HepG2 (cell line): ENCODE measurements around the gene PPP4C. TPM values are rescaled to one million over a fixed set of nuclear protein-coding genes. Genes with fewer than 3 reads are reported as not detected.

Experiments
- BORCS8-MEF2B ChIP-seq: sonication (generic); formaldehyde crosslinking; IDR thresholded peaks from 2 replicates; pipeline ENCODE4 v1.8.0; 2022; ENCODE audit warnings: mild to moderate bottlenecking, missing genetic modification reagents
- HHEX ChIP-seq: IDR thresholded peaks from 2 replicates; pipeline ENCODE4 v1.6.1; 2016; ENCODE audit warnings: control low read depth
- HINFP ChIP-seq: sonication (generic); formaldehyde crosslinking; IDR thresholded peaks from 2 replicates; pipeline ENCODE4 v1.4.0; 2020; ENCODE audit warnings: low read depth, mild to moderate bottlenecking, missing genetic modification reagents
- KLF12 ChIP-seq: sonication (generic); formaldehyde crosslinking; IDR thresholded peaks from 2 replicates; pipeline ENCODE4 v1.4.0; 2020; ENCODE audit warnings: missing genetic modification reagents, borderline replicate concordance
- LCORL ChIP-seq, 2 experiments: fragments of 450-650 bp in 1 of 2; sonication (generic) in 1 of 2; formaldehyde crosslinking in 1 of 2; IDR thresholded peaks; 2 replicates each; pipeline versions ENCODE4 v1.5.0 to v1.6.1; 2017 to 2020; ENCODE audit warnings: antibody characterized with exemption in 1 of 2, missing genetic modification reagents in 1 of 2
- MBNL3 ChIP-seq: fragments of 250-450 bp; sonication (Bioruptor Pico); conservative IDR thresholded peaks from 2 replicates; pipeline ENCODE4 v1.8.0; 2022; ENCODE audit warnings: mild to moderate bottlenecking, inconsistent platforms
- NFKB2 ChIP-seq: sonication (generic); formaldehyde crosslinking; IDR thresholded peaks from 2 replicates; pipeline ENCODE4 v1.4.0; 2020; ENCODE audit warnings: missing genetic modification reagents, borderline replicate concordance
- NFYC ChIP-seq: IDR thresholded peaks from 2 replicates; pipeline ENCODE4 v1.6.1; 2016; ENCODE audit warnings: missing genetic modification reagents, missing compliant biosample characterization
- NR2F1 ChIP-seq, 2 experiments: fragments of 450-650 bp in 1 of 2; formaldehyde crosslinking in 1 of 2; IDR thresholded peaks; 2 replicates each; pipeline versions ENCODE4 v1.5.0 to v1.6.1; 2016 to 2020; ENCODE audit warnings: mild to moderate bottlenecking in 1 of 2, missing compliant biosample characterization in 1 of 2, missing genetic modification reagents in 1 of 2, moderate library complexity in 1 of 2
- RFX5 ChIP-seq: IDR thresholded peaks from 2 replicates; pipeline ENCODE4 v1.6.1; 2011; ENCODE audit warnings: low read depth, low read length, improper control_type of control experiment
- RXRB ChIP-seq: IDR thresholded peaks from 2 replicates; pipeline ENCODE4 v1.6.1; 2016; ENCODE audit warnings: borderline replicate concordance, missing genetic modification reagents, missing compliant biosample characterization
- SAP130 ChIP-seq: IDR thresholded peaks from 2 replicates; pipeline ENCODE4 v1.6.1; 2016; ENCODE audit warnings: low read depth
- SMAD9 ChIP-seq: sonication (generic); formaldehyde crosslinking; IDR thresholded peaks from 2 replicates; pipeline ENCODE4 v1.5.1; 2020; ENCODE audit warnings: mild to moderate bottlenecking, missing genetic modification reagents
- SMC3 ChIP-seq: IDR thresholded peaks from 2 replicates; pipeline ENCODE4 v1.6.1; 2011; ENCODE audit warnings: low read length, improper control_type of control experiment
- SNAI1 ChIP-seq: sonication (generic); formaldehyde crosslinking; IDR thresholded peaks from 2 replicates; pipeline ENCODE4 v1.5.0; 2020; ENCODE audit warnings: mild to moderate bottlenecking, missing genetic modification reagents, borderline replicate concordance
- SUZ12 ChIP-seq: fragments of 150-350 bp; IDR thresholded peaks from 2 replicates; pipeline ENCODE4 v1.6.1; 2014; ENCODE audit warnings: low read depth, low read length
- TAF1 ChIP-seq: sonication (generic); formaldehyde crosslinking; IDR thresholded peaks from 2 replicates; pipeline ENCODE4 v1.4.0; 2020; ENCODE audit warnings: missing genetic modification reagents
- THYN1 ChIP-seq: sonication (generic); formaldehyde crosslinking; IDR thresholded peaks from 2 replicates; pipeline ENCODE4 v1.8.1; 2023; ENCODE audit warnings: low read depth, mild to moderate bottlenecking, moderate library complexity, missing genetic modification reagents, borderline replicate concordance
- TOPORS ChIP-seq: sonication (generic); formaldehyde crosslinking; IDR thresholded peaks from 2 replicates; pipeline ENCODE4 v1.8.0; 2023; ENCODE audit warnings: mild to moderate bottlenecking, missing genetic modification reagents
- TRIM22 ChIP-seq: fragments of 450-650 bp; IDR thresholded peaks from 2 replicates; pipeline ENCODE4 v1.6.1; 2017
- YEATS2 ChIP-seq: sonication (generic); formaldehyde crosslinking; IDR thresholded peaks from 2 replicates; pipeline ENCODE4 v1.4.0; 2020; ENCODE audit warnings: missing genetic modification reagents, borderline replicate concordance
- ZFP82 ChIP-seq: sonication (generic); formaldehyde crosslinking; IDR thresholded peaks from 2 replicates; pipeline ENCODE4 v1.5.1; 2020; ENCODE audit warnings: mild to moderate bottlenecking, missing genetic modification reagents, borderline replicate concordance
- ZMAT5 ChIP-seq: sonication (generic); formaldehyde crosslinking; IDR thresholded peaks from 2 replicates; pipeline ENCODE4 v1.5.0; 2020; ENCODE audit warnings: mild to moderate bottlenecking, low read depth, missing genetic modification reagents, borderline replicate concordance
- ZNF232 ChIP-seq: sonication (generic); formaldehyde crosslinking; IDR thresholded peaks from 2 replicates; pipeline ENCODE4 v1.4.0; 2020; ENCODE audit warnings: missing genetic modification reagents, borderline replicate concordance
- ZNF296 ChIP-seq: sonication (generic); formaldehyde crosslinking; conservative IDR thresholded peaks from 2 replicates; pipeline ENCODE4 v1.5.0; 2020; ENCODE audit warnings: mild to moderate bottlenecking, missing genetic modification reagents
- ZNF317 ChIP-seq: sonication (generic); formaldehyde crosslinking; IDR thresholded peaks from 2 replicates; pipeline ENCODE4 v1.5.0; 2020; ENCODE audit warnings: mild to moderate bottlenecking, missing genetic modification reagents
- ZNF773 ChIP-seq: sonication (generic); formaldehyde crosslinking; IDR thresholded peaks from 2 replicates; pipeline ENCODE4 v1.4.0; 2020; ENCODE audit warnings: missing genetic modification reagents, borderline replicate concordance
- ZNF841 ChIP-seq: sonication (generic); formaldehyde crosslinking; IDR thresholded peaks from 2 replicates; pipeline ENCODE4 v1.8.1; 2023; ENCODE audit warnings: missing genetic modification reagents, borderline replicate concordance
- ZNF879 ChIP-seq: sonication (generic); formaldehyde crosslinking; IDR thresholded peaks from 2 replicates; pipeline ENCODE4 v1.8.1; 2023; ENCODE audit warnings: missing genetic modification reagents
- polyA plus RNA-seq, 8 experiments: library from polyadenylated mRNA; depleted of rRNA in 3 of 8; stranded (reverse) in 7 of 8; unstranded in 1 of 8; fragments of >200 nt; fragmentation: Illumina TruSeq in 4 of 8; extraction: Trizol in 4 of 8; gene quantifications; 2 replicates each; pipeline versions ENCODE4 v1.2.1 to v1.2.3, GENCODE V29; 2011 to 2016; ENCODE audit warnings: low read depth in 4 of 8, missing spikeins in 1 of 8, mixed read lengths in 1 of 8; ENCODE audit not compliant: insufficient read depth in 1 of 8
- total RNA-seq, 5 experiments: library from RNA; depleted of rRNA; stranded (reverse); fragments of >200 nt; fragmentation: Illumina TruSeq; extraction: Trizol; gene quantifications; 2 replicates each; pipeline ENCODE4 v1.2.3, GENCODE V29; 2016; ENCODE audit warnings: low read depth in 1 of 5
- TF ChIP-seq, protein P1 (sequence below): sonication (generic); formaldehyde crosslinking; IDR thresholded peaks from 2 replicates; pipeline ENCODE4 v1.4.0; 2020; ENCODE audit warnings: missing genetic modification reagents

The PPP4C gene
- total and polyA plus RNA-seq, 2 of the 13 experiments (the other 11 are each of a cell fraction or from before 2014, with no cell fraction given) = 176 to 220 TPM

DNA sequence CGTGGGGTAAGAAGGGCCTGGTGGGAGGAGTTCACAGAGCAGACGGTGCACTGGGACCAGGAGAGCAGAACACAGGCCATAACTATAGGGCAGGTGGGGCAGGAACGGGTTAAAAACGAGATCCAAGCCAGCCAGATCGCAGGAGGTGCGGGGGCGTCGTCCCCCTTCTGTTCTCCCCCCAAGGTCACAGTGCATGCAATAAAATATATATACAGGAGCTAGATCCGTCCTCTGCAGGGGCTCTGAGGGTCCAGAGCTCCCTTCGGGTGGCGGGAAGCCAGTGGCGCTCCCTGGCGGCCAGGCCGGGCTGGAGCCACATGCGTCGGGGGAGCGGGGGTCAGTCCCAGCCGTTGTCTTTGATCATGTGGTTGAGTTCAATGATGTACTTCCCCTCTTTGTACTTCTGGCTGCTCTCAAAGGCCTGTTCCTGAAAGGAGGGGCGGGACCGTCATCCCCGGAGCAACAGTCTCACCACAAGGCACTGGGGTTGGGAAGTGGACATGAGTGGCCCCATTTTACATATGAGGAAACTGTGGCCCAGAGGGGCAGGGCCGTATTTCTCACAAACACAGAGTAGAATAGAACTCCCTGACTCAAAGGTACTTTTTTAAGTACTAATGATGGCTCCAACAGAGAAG is 16.7 kb downstream of the PPP4C start (continued):
- 0 out of 2 replicates have a peak, but pooled peaks have one; percentile 79 for TF ChIP-seq HINFP
- TF ChIP-seq ZNF773 (CRISPR knock-in tag) = no peak
- peak; percentile 89 for TF ChIP-seq SAP130 (CRISPR knock-in tag)
- TF ChIP-seq KLF12 (CRISPR knock-in tag) = peak; percentile 51
- 0 out of 2 replicates have a peak, but pooled peaks have one; percentile 35 for TF ChIP-seq YEATS2
- TF ChIP-seq NR2F1 (CRISPR knock-in tag; IDR thresholded peaks at IDR 0.05) = no peak
- TF ChIP-seq NFKB2 (CRISPR knock-in tag) = peak; percentile 85
- TF ChIP-seq SNAI1 (CRISPR knock-in tag) = no peak
- TF ChIP-seq NFYC (CRISPR knock-in tag) = no peak
- TF ChIP-seq SUZ12 = no peak
- no peak for TF ChIP-seq THYN1 (CRISPR knock-in tag)
- TF ChIP-seq SMC3 = peak; percentile 38
- no peak for TF ChIP-seq ZMAT5 (CRISPR knock-in tag)
- TF ChIP-seq TAF1 (CRISPR knock-in tag) = no peak
- no peak for TF ChIP-seq TRIM22
- TF ChIP-seq MBNL3 (CRISPR knock-in tag) = no peak
- TF ChIP-seq TOPORS = no peak
- peak; percentile 83 for TF ChIP-seq RXRB
- TF ChIP-seq ZNF232 (CRISPR knock-in tag) = no peak; the same call in 1 of the 2 replicates
- TF ChIP-seq, protein P1, sequence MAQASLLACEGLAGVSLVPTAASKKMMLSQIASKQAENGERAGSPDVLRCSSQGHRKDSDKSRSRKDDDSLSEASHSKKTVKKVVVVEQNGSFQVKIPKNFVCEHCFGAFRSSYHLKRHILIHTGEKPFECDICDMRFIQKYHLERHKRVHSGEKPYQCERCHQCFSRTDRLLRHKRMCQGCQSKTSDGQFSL = peak; percentile 79
- TF ChIP-seq ZNF841 (CRISPR knock-in tag) = no peak
- no peak for TF ChIP-seq SMAD9
- peak; percentile 67; the same call in 1 of the 2 replicates for TF ChIP-seq ZNF296
- no peak for TF ChIP-seq ZFP82
- TF ChIP-seq ZNF317 = peak; percentile 86
- no peak; the same call in 1 of the 2 replicates for TF ChIP-seq BORCS8-MEF2B (CRISPR knock-in tag)
- no peak for TF ChIP-seq HHEX (CRISPR knock-in tag)
- TF ChIP-seq RFX5 = no peak
- TF ChIP-seq LCORL (IDR thresholded peaks at IDR 0.05) = no peak
- no peak for TF ChIP-seq LCORL (CRISPR knock-in tag; IDR thresholded peaks at IDR 0.05)
- peak; percentile 78; the same call in 1 of the 2 replicates for TF ChIP-seq ZNF879 (CRISPR knock-in tag)
